IMR-90 (cell line): Measurements from ENCODE around the gene NDUFA9. TPM values are rescaled to one million over a fixed set of nuclear protein-coding genes. Genes with fewer than 3 reads are reported as not detected.

Experiments used
- ATAC-seq: fragments of 200-7000 bp; cut with Tn5 transposase; 2 replicates; pipeline ENCODE4 v1.9.1; 2020; ENCODE audit warnings: low read depth, mild to moderate bottlenecking, moderate library complexity
- BruUV-seq: library from RNA; stranded (reverse); fragments of 400-500 nt; replicated peaks from 2 replicates; lab custom pipeline; 2021; lab: Mats Ljungman, UMichigan
- CTCF ChIA-PET: fragments of 300-600 bp; formaldehyde crosslinking; extraction: SDS; loops from one replicate; lab custom pipeline; 2021; ENCODE audit warnings: antibody characterized with exemption; lab: Yijun Ruan, JAX
- POLR2A ChIA-PET: fragments of 300-600 bp; sonication (Branson Sonifier 250); formaldehyde crosslinking; loops from one replicate; lab custom pipeline; 2022; ENCODE audit warnings: antibody characterized with exemption; ENCODE audit not compliant: unreplicated experiment; lab: Charles Lee
- DNase-seq: peaks from one replicate; pipeline ENCODE4 v3.0.0; 2013
- H2AFZ ChIP-seq: replicated peaks from 2 replicates; pipeline ENCODE3; 2013; ENCODE audit warnings: low read length, mild to moderate bottlenecking; ENCODE audit not compliant: poor library complexity
- H2AK5ac ChIP-seq: 2 replicates; pipeline ENCODE4 v1.6.1; 2013; ENCODE audit warnings: low read depth, low read length, inconsistent platforms
- H2AK9ac ChIP-seq: replicated peaks from 2 replicates; pipeline ENCODE3; 2013; ENCODE audit warnings: mild to moderate bottlenecking, low read depth, low read length, moderate library complexity; ENCODE audit not compliant: poor library complexity
- H2BK120ac ChIP-seq: 2 replicates; pipeline ENCODE4 v1.6.1; 2013; ENCODE audit warnings: low read depth, low read length, inconsistent platforms
- H2BK15ac ChIP-seq: 3 replicates; pipeline ENCODE4 v1.6.1; 2013; ENCODE audit warnings: low read depth, low read length, inconsistent platforms
- H2BK20ac ChIP-seq: 2 replicates; pipeline ENCODE4 v1.6.1; 2013; ENCODE audit warnings: low read depth, mild to moderate bottlenecking, inconsistent platforms, low read length, moderate library complexity
- H2BK5ac ChIP-seq: 2 replicates; pipeline ENCODE4 v1.6.1; 2013; ENCODE audit warnings: mild to moderate bottlenecking, low read depth, low read length, inconsistent platforms; ENCODE audit not compliant: poor library complexity, severe bottlenecking
- H3K14ac ChIP-seq: replicated peaks from 2 replicates; pipeline ENCODE4 v1.6.1; 2013; ENCODE audit warnings: low read depth, low read length, inconsistent platforms
- H3K18ac ChIP-seq: 2 replicates; pipeline ENCODE4 v1.6.1; 2013; ENCODE audit warnings: low read depth, low read length, control low read depth
- H3K23ac ChIP-seq: 2 replicates; pipeline ENCODE4 v1.6.1; 2013; ENCODE audit warnings: low read depth, low read length, inconsistent platforms
- H3K27ac ChIP-seq: 2 replicates; pipeline ENCODE4 v1.5.1; 2013; ENCODE audit warnings: mild to moderate bottlenecking, control low read depth, low read length; ENCODE audit not compliant: insufficient read depth
- H3K27me3 ChIP-seq: 2 replicates; pipeline ENCODE4 v1.6.1; 2013; ENCODE audit warnings: low read length; ENCODE audit not compliant: control insufficient read depth, insufficient read depth
- H3K36me3 ChIP-seq: 2 replicates; pipeline ENCODE4 v1.6.1; 2013; ENCODE audit warnings: low read length, mixed read lengths; ENCODE audit not compliant: control insufficient read depth, insufficient read depth
- H3K4ac ChIP-seq: 2 replicates; pipeline ENCODE4 v1.6.1; 2013; ENCODE audit warnings: low read depth, low read length, inconsistent platforms
- H3K4me1 ChIP-seq: 2 replicates; pipeline ENCODE4 v1.6.1; 2013; ENCODE audit warnings: low read length, mixed read lengths; ENCODE audit not compliant: control insufficient read depth, insufficient read depth
- H3K4me2 ChIP-seq: 2 replicates; pipeline ENCODE4 v1.6.1; 2013; ENCODE audit warnings: low read depth, mild to moderate bottlenecking, control low read depth, low read length, moderate library complexity
- H3K4me3 ChIP-seq: 2 replicates; pipeline ENCODE4 v1.5.1; 2013; ENCODE audit warnings: low read depth, mild to moderate bottlenecking, control low read depth, low read length, moderate library complexity; ENCODE audit not compliant: insufficient read depth
- H3K56ac ChIP-seq: 2 replicates; pipeline ENCODE4 v1.6.1; 2013; ENCODE audit warnings: low read length, inconsistent platforms; ENCODE audit not compliant: insufficient read depth; ENCODE audit errors: extremely low read depth
- H3K79me1 ChIP-seq, 2 experiments: 2 replicates each; pipeline ENCODE4 v1.6.1; 2013; ENCODE audit warnings: low read length in 2 of 2, inconsistent platforms in 1 of 2, low read depth in 1 of 2
- H3K9ac ChIP-seq: 2 replicates; pipeline ENCODE4 v1.6.1; 2013; ENCODE audit warnings: low read depth, low read length, control low read depth
- H3K9me1 ChIP-seq: 2 replicates; pipeline ENCODE4 v1.6.1; 2013; ENCODE audit warnings: low read length, inconsistent platforms; ENCODE audit not compliant: insufficient read depth
- H3K9me3 ChIP-seq: 2 replicates; pipeline ENCODE4 v1.6.1; 2013; ENCODE audit warnings: low read length; ENCODE audit not compliant: control insufficient read depth, insufficient read depth
- H4K20me1 ChIP-seq: 2 replicates; pipeline ENCODE4 v1.6.1; 2013; ENCODE audit warnings: low read length, inconsistent platforms; ENCODE audit not compliant: insufficient read depth
- H4K5ac ChIP-seq: 2 replicates; pipeline ENCODE4 v1.6.1; 2013; ENCODE audit warnings: mild to moderate bottlenecking, low read depth, low read length, control low read depth
- H4K8ac ChIP-seq, 2 experiments: 2 replicates each; pipeline ENCODE4 v1.6.1; 2013; ENCODE audit warnings: low read depth in 2 of 2, low read length in 2 of 2, control low read depth in 1 of 2, inconsistent platforms in 1 of 2
- H4K91ac ChIP-seq: 2 replicates; pipeline ENCODE4 v1.6.1; 2013; ENCODE audit warnings: low read depth, low read length, inconsistent platforms; ENCODE audit not compliant: insufficient read depth
- CHD1 ChIP-seq: IDR thresholded peaks from 2 replicates; pipeline ENCODE4 v1.6.1; 2012; ENCODE audit warnings: low read depth, low read length, improper control_type of control experiment
- ELK1 ChIP-seq: fragments of 150-350 bp; IDR thresholded peaks from 2 replicates; pipeline ENCODE4 v1.6.1; 2016; ENCODE audit warnings: low read depth, mild to moderate bottlenecking, low read length, moderate library complexity, borderline replicate concordance
- MXI1 ChIP-seq: IDR thresholded peaks from 2 replicates; pipeline ENCODE4 v1.6.1; 2012; ENCODE audit warnings: low read depth, mild to moderate bottlenecking, low read length, moderate library complexity, borderline replicate concordance
- RCOR1 ChIP-seq: IDR thresholded peaks from 2 replicates; pipeline ENCODE4 v1.6.1; 2012; ENCODE audit warnings: mild to moderate bottlenecking, low read length, improper control_type of control experiment; ENCODE audit not compliant: insufficient replicate concordance
- SMC3 ChIP-seq: fragments of 150-350 bp; IDR thresholded peaks from 2 replicates; pipeline ENCODE4 v1.6.1; 2016; ENCODE audit warnings: low read depth, mild to moderate bottlenecking, antibody characterized with exemption, low read length, moderate library complexity
- WGBS, 2 experiments: methylation state at CpG; one replicate each; pipeline versions ENCODE4 v1.1.5 to v1.1.7; 2013; ENCODE audit warnings: missing lambda C conversion rate in 2 of 2; ENCODE audit not compliant: insufficient read length in 1 of 2; ENCODE audit errors: extremely low coverage in 2 of 2; 5-methylcytosine and 5-hydroxymethylcytosine counted together
- dilution Hi-C: fragments of 300-500 bp; cut with HindIII; formaldehyde crosslinking; loops from one replicate; pipeline ENCODE4 v1.14.3; 2018; ENCODE audit warnings: low sequenced_read_pairs; ENCODE audit not compliant: unreplicated experiment
- in situ Hi-C: fragments of 300-500 bp; cut with MboI; formaldehyde crosslinking; loops from 3 replicates; pipeline ENCODE4 v1.14.3; 2019; ENCODE audit warnings: low sequenced_read_pairs, inconsistent platforms, mixed read lengths
- intact Hi-C: fragments of 100-400 bp; cut with micrococcal nuclease; formaldehyde crosslinking; loops from 2 replicates; pipeline ENCODE4 v1.10.0; 2022
- polyA plus RNA-seq, 3 experiments: library from polyadenylated mRNA; depleted of rRNA; stranded (reverse); fragments of >200 nt; gene quantifications; 2 replicates each; pipeline ENCODE4 v1.2.3, GENCODE V29; 2012; ENCODE audit warnings: low replicate concordance in 1 of 3
- total RNA-seq: library from RNA; depleted of rRNA; stranded (reverse); fragments of >200 nt; gene quantifications from 2 replicates; pipeline ENCODE4 v1.2.3, GENCODE V29; 2012

NDUFA9 gene
- total and polyA plus RNA-seq, 2 of the 4 experiments (the other 2 are of a cell fraction) = 71.0 to 124 TPM

- Histone ChIP-seq H4K91ac (no peak overlapping the region), H3K4me3 (no peak overlapping the region), H4K20me1 (no peaks in the 10 kb centered on the region), H3K4me1 (peaks cover 3% of the 10 kb centered on the region), H3K9me3 (no peaks in the 10 kb centered on the region), H3K14ac (no peak overlapping the region), H3K56ac (no peak overlapping the region), H2AK9ac (no peak overlapping the region), H2AFZ (no peak overlapping the region), H3K36me3 (peaks cover 5% of the 10 kb centered on the region), H3K27me3 (peaks cover 5% of the 10 kb centered on the region), H2BK20ac (no peak overlapping the region), H3K4me2 (no peak overlapping the region), H2BK120ac (no peak overlapping the region), H3K9ac (no peak overlapping the region), H3K27ac (no peak overlapping the region), H3K23ac (no peak overlapping the region), H3K9me1 (no peaks in the 10 kb centered on the region), H4K5ac (no peak overlapping the region), H2BK15ac (no peak overlapping the region), H4K8ac (no peak overlapping the region), H3K4ac (no peak overlapping the region), H3K18ac (no peak overlapping the region), H3K79me1 (peaks cover 15 to 31% of the 10 kb centered on the region in 2 experiments), H2BK5ac (no peak overlapping the region), H2AK5ac (no peak overlapping the region)
- no peak for ATAC-seq
- DNase-seq = no peak
- no TSS peak for BruUV-seq
- POLR2A ChIA-PET = no interaction called here
- dilution Hi-C loops (no loop called here), intact Hi-C loops (no loop called here), in situ Hi-C loops (no loop called here)
- CTCF ChIA-PET = no interaction called here
- TF ChIP-seq CHD1 (no peak), RCOR1 (no peak), SMC3 (no peak), ELK1 (no peak), MXI1 (no peak)
- WGBS, 2 experiments = 85% methylated on average over 2 of the region's 3 CpGs; no CpG with 5 or more reads in 1 of the 2 experiments
These were observed 41.9 kb upstream of the NDUFA9 start for GRCh38 chr12:4607056-4607455.
